Upper lobe of right lung (tissue), 1 donor: ENCODE measurements around the gene STX4. TPM values are rescaled to one million over a fixed set of nuclear protein-coding genes. Genes with fewer than 3 reads are reported as not detected.

Source experiments
- ATAC-seq: fragments of 200-7000 bp; cut with Tn5 transposase; one replicate; pipeline ENCODE4 v1.9.1; 2020; ENCODE audit warnings: mild to moderate bottlenecking, moderate library complexity
- DNase-seq: peaks from one replicate; pipeline ENCODE4 v3.0.0-alpha.2; 2020
- H3K27ac ChIP-seq: fragments of 200-600 bp; one replicate; pipeline ENCODE4 v1.8.0; 2022
- H3K27me3 ChIP-seq: fragments of 200-600 bp; one replicate; pipeline ENCODE4 v1.8.0; 2022; ENCODE audit warnings: mild to moderate bottlenecking
- H3K36me3 ChIP-seq: fragments of 200-600 bp; one replicate; pipeline ENCODE4 v1.8.0; 2022
- H3K4me1 ChIP-seq: fragments of 200-600 bp; one replicate; pipeline ENCODE4 v1.8.0; 2022
- H3K4me3 ChIP-seq: fragments of 200-600 bp; one replicate; pipeline ENCODE4 v1.8.0; 2022; ENCODE audit warnings: mild to moderate bottlenecking
- H3K9me3 ChIP-seq: fragments of 200-600 bp; one replicate; pipeline ENCODE4 v1.8.0; 2022
- intact Hi-C: fragments of 100-400 bp; cut with DNase I; formaldehyde crosslinking; loops from one replicate; pipeline ENCODE4 v1.11.0; 2022
- total RNA-seq: library from RNA; stranded (reverse); fragmentation: NEBNext Ultra II Directional; extraction: Animal tissue kit (Norgen Biotek cat#: 25700); gene quantifications from one replicate; pipeline ENCODE4 v1.2.1, GENCODE V29; 2021
- TF ChIP-seq, protein P1 (sequence below): fragments of 200-600 bp; IDR thresholded peaks from one replicate; pipeline ENCODE4 v1.8.0; 2022; ENCODE audit warnings: antibody characterized with exemption
- donor health status: DM: no; HTN: yes; CAD: no; lungs with severe emphysema.

STX4 gene
- total RNA-seq, 1 donor from 2014 or later: 91.7 TPM

DNA sequence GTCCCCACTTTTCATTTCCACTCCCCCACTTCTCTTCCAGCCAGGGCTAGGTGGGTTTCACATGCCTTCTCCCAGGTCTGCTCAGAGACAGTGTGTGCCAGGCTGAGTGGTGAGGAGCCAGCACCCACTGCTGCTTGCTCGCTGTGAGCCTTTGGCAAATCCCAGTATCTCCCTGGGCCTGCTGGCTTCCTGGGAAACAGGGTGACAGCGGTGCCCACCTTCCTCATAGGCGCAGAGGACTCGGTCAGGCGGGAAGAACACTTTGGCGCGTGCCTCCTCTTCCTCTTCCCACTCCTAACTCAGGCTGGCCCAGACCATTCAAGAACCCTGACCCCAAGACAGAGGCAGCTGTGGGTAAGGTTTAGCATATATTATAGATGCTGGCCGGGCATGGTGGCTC, 55.8 kb downstream of the STX4 start:
- no peak overlapping the region for H3K4me3 ChIP-seq
- H3K36me3 ChIP-seq: peaks cover 11% of the 10 kb centered on the region
- ATAC-seq (no peak), DNase-seq (no peak)
- no peak overlapping the region for H3K27ac ChIP-seq
- H3K4me1 ChIP-seq: peaks cover 7% of the 10 kb centered on the region
- intact Hi-C loops: no loop called here
- H3K9me3 ChIP-seq: no peaks in the 10 kb centered on the region
- TF ChIP-seq, protein P1, sequence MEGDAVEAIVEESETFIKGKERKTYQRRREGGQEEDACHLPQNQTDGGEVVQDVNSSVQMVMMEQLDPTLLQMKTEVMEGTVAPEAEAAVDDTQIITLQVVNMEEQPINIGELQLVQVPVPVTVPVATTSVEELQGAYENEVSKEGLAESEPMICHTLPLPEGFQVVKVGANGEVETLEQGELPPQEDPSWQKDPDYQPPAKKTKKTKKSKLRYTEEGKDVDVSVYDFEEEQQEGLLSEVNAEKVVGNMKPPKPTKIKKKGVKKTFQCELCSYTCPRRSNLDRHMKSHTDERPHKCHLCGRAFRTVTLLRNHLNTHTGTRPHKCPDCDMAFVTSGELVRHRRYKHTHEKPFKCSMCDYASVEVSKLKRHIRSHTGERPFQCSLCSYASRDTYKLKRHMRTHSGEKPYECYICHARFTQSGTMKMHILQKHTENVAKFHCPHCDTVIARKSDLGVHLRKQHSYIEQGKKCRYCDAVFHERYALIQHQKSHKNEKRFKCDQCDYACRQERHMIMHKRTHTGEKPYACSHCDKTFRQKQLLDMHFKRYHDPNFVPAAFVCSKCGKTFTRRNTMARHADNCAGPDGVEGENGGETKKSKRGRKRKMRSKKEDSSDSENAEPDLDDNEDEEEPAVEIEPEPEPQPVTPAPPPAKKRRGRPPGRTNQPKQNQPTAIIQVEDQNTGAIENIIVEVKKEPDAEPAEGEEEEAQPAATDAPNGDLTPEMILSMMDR: no peak
- H3K27me3 ChIP-seq: no peaks in the 10 kb centered on the region

Other genes starting within 250 kb of the STX4 start
- 13.3 TPM for gene ZNF629, start 246.4 kb upstream of the STX4 start, total RNA-seq
- 25.3 TPM for gene BCL7C, start 139.5 kb upstream of the STX4 start, total RNA-seq
- 9.3 TPM for gene CTF1, start 136.9 kb upstream of the STX4 start, total RNA-seq
- 13.4 TPM for gene FBXL19, start 110.0 kb upstream of the STX4 start, total RNA-seq
- gene ORAI3, start 84.5 kb upstream of the STX4 start, total RNA-seq: 19.5 TPM
- 18.6 TPM for gene SETD1A, start 75.8 kb upstream of the STX4 start, total RNA-seq
- 30.4 TPM for gene HSD3B7, start 48.4 kb upstream of the STX4 start, total RNA-seq
- gene STX1B, start 22.9 kb upstream of the STX4 start, total RNA-seq: 0.58 TPM
- 8.3 TPM for gene ZNF668, start 40.7 kb downstream of the STX4 start, total RNA-seq
- gene ZNF646, start 40.9 kb downstream of the STX4 start, total RNA-seq: 20.6 TPM
- 1.8 TPM for gene PRSS53, start 55.4 kb downstream of the STX4 start, total RNA-seq
- 72.7 TPM for gene VKORC1, start 61.2 kb downstream of the STX4 start, total RNA-seq
- 33.3 TPM for gene BCKDK, start 74.8 kb downstream of the STX4 start, total RNA-seq
- gene KAT8, start 84.1 kb downstream of the STX4 start, total RNA-seq: 80.4 TPM
- gene PRSS8, start 102.2 kb downstream of the STX4 start, total RNA-seq: 103 TPM
- 3.5 TPM for gene PRSS36, start 116.5 kb downstream of the STX4 start, total RNA-seq
- gene FUS, start 146.6 kb downstream of the STX4 start, total RNA-seq: 175 TPM
- 49.5 TPM for gene PYCARD, start 169.2 kb downstream of the STX4 start, total RNA-seq
- gene TRIM72, start 180.6 kb downstream of the STX4 start, total RNA-seq: 0.17 TPM
- not detected for gene PYDC1, start 183.6 kb downstream of the STX4 start, total RNA-seq
- gene ITGAM, start 226.4 kb downstream of the STX4 start, total RNA-seq: 44.8 TPM